GM21619 (cell line): ENCODE measurements around the gene REEP6.
"Not testable (repeated sequence)": the region's sequence is repeated elsewhere in the genome, so short reads cannot be mapped to it uniquely, and the experiment has no call there.

ENCODE experiments used
- ATAC-seq: cut with Tn5 transposase; IDR thresholded peaks from one replicate; pipeline ENCODE4 v1.9.1; 2021; ENCODE audit not compliant: unreplicated experiment

The REEP6 gene

DNA sequence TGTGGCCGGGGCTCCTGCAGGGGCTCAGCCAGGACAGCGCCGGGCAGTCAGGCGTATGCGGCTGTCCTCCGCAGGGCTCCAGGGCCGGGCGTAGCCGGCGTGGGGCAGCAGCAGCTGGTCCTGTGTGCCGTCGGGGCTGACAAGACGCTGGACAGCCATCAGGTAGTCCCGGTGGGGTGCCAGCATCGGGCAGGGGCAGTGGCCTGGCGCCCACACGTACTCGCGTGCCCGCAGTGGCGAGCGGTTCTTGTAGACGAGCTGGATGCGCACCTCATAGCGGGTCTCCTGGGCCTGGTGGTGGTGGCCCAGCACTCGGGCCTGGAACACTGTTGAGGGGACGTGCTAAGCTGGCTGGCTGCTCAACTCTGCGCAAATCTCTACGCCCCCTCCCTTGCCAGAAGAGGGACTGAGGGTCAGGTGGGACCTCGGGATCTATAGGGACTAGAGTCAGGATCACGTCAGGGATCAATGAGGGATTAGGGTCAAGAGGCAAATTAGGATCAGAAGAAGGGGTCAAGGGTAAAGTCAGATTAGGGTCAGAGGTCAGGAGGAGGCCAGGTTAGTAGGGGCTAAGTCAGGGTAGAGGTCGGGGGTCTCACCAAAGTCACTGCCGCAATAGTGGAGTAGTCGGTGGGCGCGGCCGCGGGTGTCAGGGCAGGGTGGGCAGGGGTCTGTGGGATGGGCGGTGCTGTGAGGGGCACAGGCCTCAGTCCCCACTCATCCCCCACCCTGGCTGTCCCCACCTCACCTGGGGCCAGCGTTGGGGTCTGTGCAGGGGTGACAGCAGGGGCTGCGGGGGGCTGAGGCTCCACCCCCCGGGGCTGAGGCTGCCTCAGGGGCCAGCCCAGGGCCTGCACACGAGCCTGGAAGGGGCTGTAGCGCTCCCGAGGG, 15.3 kb downstream of the REEP6 start:
- ATAC-seq: no peak

DNA sequence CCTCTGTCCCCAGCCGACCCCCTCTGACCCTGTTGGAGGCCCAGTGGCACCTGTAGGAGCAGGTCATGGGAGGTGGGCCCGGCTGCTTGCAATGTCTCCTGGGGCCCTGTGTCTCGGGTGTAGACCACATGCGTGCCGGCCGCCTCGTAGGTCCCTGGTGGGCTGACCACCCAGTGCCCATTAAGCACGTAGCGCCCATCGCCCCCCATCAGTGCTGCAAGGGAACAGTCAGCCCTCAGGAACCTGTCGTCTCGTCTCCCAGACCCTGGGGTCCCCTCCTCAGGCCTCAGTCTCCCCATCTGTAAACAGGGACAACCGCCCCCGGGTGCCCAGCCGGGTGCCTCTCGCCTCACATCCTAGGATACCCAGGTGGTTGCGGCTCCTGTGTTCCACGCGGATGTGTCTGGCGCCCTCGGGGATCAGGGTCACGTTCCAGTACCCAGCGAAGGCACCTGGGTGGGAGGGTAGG, 16.2 kb downstream of the REEP6 start:
- ATAC-seq: no peak

DNA sequence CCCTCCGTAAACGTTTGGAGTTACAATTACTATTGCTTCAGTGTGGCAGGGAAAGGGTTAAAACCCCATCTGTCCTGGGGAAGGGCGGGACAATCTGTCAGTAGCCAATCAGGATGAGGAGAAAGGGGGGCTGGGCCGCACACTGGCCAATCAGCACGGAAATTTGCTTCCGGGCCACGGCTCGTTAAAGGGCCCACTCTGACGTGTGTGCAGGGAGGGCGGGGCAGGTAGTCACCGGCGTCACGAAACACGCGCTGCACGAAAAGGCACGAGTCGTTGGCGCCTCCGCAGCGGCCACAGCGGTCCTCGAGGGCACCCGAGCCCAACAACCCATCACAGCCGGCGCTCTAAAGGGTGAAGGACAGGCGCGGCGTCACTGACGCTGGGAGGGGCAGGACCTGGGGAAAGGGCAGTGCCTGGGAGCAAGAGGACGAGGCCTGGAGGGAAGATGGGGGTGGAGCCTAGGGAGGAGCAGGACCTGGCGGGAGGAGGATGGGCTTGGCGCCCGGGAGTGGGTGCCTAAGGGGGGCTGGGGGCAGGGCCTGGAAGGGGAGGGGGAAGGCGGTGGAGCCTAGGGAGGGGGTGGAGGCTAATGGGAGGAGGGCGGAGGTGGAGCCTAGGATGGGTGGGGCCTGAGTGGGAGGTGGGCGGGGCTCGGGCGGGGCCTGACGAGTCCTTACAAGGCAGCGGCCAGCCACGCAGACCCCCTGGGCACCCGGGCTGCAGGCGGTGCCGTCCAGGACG, 17.0 kb downstream of the REEP6 start:
- ATAC-seq: no peak

DNA sequence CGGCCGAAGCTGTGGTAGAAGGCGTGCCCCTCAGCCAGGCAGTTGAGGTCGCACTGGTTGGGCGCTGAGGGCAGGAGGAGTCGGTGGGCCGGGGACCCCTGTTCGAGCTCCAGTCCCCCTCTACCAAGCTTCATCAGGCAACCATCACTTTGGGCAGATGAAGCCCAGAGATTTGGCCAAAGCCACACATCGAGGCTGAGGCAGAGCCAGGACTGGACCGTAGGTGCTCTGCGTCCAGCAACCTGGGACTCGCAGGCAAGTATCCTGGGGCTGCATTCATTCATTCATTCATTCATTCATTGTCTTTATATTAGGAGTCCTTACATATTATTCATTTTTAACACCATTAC, 17.5 kb downstream of the REEP6 start:
- ATAC-seq: no peak

DNA sequence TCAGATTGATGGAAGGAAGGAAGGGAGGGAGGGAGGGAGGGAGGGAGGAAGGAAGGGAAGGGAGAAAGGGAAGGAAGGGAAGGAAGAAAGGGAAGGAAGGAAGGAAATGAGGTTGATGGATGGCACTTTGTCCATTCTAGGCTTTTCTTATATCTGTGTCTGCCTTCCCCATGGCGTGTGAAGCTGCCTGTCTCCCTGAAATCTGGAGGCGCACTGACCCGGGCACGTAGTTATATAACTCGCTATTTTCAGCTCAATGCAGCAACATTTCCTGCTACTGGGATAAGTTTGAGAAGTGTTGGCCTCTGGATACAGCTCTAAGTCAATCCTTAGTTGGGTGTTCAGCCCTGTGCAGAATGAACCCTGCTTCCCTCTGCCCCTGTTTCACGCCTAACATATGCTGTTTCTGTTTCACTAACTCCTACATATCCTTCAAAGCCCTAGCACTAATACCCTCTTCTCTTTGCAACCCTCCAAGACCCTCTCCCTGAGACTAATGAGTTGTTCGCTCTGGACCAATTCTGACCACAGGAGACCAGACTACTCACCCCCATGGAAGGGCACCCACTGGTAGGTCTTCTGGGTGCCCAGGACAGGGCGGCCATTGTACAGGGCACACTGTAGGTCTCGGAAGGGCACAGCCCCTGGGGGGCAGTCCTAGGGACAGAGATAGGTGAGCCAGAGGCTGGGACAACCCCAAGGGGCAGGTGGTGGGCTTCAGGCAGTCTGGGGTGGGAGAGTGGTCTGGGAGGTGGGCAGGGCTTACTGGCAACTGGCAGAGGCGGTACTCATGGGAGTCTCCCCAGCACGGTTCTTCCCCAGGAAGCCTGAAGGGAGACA, 18.8 kb downstream of the REEP6 start:
- ATAC-seq: no peak

DNA sequence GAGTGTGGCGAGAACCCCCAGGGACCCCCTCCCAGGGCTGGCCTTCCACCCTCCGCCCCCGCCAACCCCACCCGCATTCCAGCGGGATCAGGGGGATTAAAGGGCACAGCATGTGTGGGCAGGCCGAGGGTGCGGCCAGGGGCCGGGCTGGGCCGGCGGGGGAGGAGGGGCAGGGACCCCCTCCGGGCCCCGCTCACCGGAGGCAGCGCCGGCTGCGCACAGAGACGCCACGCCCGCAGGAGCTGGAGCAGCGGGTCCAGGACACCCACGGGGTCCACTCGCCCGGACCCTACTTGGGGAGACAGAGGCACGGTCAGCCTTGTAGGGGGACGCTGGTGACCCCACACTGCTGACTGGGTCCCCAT, 19.4 kb downstream of the REEP6 start:
- ATAC-seq: no peak

DNA sequence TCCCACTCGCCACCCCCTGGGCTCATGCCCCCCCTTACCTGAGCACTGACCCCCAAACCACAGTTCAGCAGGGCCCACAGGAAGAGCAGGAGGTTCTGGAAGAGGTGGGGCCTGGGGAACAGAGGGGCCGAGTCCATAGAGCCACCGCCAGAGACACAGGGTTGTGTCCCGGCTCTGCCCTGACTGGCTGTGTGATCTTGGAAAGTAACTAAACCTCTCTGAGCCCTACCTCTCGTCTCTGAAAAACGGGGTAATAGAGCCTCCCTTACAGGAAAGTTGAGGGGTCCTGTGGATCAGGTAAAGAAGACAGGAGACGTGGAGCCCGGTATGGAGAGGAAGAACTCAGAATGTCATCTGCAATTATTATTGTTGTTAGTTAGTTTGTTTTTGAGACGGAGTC, 19.8 kb downstream of the REEP6 start:
- no peak for ATAC-seq

DNA sequence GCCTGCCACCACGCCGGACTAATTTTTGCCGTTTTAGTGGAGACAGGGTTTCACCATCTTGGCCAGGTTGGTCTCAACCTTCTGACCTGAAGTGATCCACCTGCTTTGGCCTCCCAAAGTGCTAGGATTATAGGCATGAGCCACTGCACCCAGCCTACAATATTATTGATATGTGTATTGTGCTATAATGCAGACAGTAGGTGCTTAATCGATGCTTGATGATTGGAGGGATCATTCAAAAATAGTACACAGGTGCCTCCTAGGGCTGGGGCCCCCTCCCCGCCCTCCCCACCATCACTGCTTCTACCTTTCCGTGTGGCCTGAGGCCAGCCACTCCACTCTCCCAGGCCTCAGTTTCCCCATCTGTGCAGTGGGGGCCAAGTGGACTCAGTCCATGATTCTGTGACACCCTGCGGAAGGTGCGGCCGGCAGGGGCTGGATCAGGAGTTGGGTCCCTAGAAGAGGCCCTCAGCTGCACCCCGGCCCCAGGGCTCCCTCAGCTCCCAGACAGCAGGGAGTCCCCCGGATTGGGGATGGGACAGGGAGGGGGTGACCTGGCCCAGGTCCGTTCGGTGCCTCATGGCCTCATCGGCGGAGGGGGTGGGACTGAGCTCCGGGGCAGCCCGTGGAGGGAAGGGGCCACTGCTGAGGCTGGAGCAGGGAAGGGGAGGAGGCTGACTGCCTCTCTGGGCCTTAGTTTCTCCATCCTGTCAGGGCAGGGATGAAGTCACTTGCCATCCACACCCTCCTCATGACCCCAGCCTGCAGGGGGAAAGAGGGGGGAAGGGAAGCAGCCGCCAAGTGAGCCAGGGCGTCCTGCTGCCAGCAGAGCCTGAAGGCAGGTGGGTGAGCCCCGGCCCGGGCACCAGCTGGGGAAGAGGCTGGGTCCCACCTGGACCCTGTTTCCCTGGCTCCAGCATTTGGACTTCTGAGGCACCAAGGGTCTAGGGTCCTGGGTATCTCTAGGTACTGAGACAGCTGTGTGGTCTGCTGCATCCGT, 20.6 kb downstream of the REEP6 start:
- no peak for ATAC-seq

DNA sequence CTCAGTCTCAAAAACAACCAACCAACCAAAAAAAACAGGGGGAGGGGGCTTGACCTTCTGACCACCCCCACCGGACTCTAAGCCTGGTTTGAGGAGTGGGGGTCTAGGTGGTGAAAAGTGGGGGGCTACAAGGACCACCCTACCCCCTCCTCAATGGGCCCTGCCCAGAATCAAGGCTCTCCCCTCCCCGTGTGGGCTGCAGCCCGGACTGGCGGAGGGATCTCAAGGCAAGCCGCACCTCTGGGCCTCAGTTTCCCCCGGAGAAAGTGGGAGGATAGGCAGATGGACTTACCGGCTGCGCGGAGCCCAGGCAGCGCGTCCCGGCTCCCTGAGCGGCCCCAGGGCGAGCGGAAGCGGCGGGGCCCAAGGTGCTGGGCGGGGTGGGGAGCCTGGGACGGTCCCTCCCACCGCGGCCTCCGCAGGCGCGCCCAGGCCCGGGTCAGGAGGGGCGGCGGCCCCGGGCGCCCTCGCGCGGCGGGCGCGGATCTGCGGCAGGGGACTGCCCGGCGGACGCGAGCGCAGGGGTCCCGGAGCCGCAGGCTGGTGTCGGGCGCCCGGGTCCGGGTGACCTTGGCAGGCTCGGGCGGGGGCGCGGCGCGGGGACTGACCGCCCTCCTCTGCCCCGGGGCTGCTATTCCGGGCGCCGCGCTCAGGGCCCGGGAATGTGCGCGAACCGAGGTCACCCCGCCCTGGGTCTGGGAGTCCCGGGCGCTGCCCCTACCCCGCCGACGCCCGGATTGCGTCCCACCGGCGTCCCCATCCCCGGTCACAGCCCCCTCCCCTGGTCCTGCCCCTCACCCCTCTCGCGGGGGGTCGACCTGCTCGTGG, 21.9 kb downstream of the REEP6 start, which contains the start of gene ADAMTSL5:
TSS of gene ADAMTSL5 (minus strand) at position 349 of the 828 bp plus-strand sequence. CDS start 2,076 bp downstream, outside the sequence.
- ATAC-seq: no peak

DNA sequence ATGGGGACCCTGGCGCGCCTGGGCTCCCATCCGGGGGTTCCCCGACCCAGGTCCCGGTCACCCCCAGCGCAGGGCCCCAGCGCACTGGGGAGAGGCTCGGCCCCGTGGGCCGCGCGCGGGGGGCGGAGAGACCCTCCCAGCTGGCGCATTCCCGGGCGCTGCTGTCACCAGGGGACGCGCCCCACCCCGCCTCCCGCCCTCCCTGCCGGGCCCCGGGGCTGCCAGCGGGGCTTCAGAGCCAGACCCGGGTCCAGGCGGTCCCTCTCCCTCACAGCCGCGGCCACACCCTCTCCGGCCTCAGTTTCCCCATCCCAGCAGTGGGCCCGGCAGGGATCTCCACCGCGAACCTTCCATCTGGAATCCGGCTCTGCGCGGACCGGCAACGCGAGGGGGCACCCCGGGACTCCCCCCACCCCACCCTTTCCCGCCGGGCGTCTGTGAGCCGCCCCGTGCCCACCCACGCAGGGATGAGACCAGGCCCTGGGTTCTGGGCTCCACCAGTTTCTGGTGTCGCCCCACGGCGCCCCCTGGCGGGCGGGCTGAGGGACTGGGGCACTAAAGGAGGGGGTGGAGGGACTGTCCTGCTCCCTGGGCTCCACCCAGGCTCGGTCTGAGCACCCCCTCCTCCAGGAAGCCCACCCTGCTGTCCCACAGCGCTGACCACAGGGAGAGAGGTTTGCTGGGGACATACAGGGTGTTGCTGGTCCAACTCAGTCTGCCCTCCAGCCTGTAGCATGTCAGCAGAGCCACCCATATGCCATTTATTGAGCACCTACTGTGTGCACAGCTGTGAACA, 22.7 kb downstream of the REEP6 start:
- no peak for ATAC-seq

DNA sequence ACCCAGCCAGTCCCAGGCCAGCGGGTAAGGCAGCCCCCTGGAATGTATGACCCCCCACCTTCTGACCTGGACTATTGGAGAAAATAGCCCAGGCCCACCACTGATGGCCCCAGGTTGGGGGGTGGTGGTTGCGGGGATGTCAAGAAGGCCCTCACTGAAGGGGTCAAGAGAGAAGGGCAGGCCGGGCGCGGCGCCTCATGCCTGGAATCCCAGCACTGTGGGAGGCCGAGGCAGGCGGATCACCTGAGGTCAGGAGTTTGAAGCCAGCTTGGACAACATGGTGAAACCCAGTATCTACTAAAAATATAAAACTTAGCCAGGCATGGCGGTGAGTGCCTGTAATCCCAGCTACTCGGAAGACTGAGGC, 23.3 kb downstream of the REEP6 start:
- ATAC-seq: no peak

DNA sequence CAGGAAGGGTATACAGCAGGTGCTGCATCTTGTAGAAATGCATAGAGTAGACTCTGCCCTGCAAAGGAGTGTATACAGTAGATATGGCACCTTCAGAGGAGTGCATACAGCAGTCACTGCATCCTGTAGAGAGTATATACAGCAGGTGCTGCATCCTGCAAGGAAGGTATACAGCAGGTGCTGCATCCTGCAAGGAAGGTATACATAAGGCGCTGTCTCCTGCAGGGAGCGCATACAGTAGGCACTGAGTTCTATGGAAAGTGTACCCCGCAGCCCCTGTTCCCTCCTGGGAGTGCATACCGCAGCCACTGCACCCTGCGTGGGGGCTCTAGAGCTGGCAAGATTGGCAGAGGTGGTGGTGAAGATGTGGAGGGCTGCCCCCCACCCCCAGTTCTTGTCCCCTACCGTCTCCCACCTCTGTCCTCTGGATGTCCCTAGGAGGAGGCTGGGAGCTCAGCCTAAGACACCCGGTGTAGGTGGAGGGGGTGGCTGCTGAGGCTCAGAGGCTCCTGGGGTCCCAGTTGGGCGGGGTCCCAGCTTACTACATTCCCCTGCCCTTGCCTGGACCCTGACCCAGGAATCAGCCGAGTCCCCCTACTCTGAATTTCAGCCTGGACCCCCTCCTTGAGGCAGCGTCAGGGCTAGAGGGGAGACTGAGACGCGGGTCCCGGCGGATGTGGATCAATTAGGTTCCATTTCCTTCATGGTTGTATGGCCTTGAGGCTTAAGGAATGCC, 24.2 kb downstream of the REEP6 start:
- ATAC-seq: no peak

DNA sequence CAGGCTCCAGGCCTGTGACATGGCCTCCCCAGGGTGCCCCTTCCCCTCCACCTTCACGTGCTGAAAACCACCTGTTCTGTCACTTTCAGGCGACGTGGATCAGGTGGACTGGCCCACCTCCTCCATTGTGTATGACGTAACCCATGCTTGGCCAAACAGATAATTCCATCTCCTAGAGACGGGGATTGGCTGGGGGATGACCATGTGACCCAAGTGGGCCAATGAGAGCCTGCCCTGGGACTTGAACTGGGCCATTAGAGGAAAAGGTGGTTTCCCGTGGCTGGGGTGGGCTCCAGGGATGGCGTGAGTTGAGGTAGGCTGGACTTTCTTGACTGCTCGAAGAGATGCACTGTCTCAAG, 25.4 kb downstream of the REEP6 start:
- ATAC-seq: no peak

DNA sequence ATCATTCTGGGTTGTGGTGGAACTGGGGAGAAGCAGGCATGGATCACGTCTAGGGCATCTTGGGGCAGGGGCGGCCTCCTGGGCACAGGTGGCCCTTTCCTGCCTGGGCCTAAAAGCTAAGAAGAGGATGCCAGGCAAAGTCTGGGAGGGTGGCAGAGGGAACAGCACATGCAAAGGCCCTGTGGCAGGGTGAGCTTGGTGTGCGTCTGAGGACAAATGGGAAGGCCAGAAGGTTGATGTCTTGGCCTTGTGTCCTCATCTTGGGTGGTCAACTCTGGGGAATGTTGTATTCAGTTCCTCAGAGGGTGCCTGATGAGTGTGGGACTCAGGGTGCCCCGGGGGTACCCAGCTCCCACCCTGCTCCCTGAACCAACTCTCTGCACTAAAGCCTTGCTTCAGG, 27.5 kb downstream of the REEP6 start:
- no peak for ATAC-seq

DNA sequence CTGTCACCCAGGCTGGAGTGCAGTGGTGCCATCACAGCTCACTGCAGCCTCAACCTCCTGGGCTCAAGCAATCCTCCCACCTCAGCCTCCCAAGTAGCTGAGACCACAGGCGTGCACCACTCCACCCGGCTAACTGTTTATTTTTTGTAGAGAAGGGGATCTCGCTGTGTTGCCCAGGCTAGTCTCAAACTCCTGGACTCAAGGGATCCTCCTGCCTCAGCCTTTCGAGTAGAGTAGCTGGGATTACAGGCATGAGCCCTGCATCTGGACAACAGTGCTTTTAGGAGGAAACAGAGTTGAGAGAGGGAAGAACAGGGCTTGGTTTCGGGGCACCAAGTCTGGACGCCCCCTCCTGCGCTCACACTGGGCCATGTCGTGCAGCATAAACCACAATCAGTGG, 28.8 kb downstream of the REEP6 start:
- ATAC-seq: not testable (repeated sequence)

DNA sequence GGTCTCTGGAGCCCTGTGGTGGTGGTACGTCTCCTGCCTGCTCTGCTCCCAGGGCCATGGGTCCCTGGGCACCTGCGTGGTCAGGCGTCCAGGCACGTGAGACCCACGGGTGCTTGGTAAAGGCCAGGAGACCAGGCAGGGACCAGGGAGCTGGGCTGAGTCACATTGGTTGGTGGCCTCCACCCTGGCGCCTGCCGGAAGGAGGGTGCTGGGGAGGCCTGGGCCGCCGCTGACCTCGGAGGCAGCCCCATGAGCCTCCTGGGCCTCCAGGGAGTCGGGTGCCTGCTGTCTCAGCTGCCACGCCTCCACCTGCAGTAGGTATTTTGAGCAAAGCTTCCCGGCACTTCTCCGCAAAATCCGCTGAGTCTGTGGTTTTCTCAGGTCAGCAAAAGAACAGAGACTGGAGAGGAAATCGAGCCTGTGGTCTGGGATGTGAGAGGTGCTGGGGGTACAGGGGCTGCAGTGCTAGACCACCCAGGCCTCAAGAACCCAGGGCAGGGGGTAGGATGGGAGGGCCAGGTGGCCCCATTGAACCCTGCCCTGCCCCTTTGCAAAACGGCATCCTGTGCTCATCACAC, 29.3 kb downstream of the REEP6 start:
- ATAC-seq: no peak

DNA sequence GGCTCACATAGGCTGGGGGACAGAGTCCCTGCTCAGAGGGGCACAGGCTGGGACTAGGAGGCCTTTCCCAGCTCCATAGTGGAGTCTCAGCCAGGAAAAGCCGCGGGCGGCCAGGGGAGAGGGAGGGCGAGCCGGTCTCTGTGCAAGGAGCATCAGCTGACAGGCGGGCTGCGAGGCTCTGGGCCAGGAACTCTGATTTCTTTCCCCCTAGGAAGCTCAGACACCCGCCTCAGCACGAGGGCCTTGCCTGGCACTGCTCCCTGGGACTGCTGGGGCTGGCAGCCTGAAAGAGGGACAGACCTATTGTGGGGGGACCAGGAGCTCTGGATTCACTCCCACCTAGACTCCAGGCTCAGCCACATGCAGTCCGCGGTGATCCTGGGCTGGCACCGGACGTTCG, 30.7 kb downstream of the REEP6 start:
- no peak for ATAC-seq

DNA sequence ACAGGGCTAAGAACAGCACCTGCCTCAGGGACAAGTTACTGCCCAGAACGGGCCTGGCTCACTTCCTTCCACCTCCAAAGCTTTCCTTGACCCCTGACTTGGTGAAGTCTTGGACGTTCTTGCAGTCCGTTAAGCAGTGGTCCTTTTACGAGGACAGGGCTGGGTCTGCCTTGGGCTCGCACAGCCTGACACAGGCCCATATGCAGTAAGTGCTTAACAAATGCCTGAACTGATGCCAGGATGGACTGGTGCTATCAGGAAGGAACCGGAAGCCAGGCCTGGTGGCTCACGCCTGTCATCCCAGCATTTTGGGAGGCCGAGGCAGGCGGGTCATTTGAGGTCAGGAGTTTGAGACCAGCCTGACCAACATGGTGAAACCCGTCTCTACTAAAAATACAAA, 31.1 kb downstream of the REEP6 start:
- ATAC-seq: no peak
